ENCODE data around the gene PSMB9. TPM values are rescaled to one million over a fixed set of nuclear protein-coding genes. Genes with fewer than 3 reads are reported as not detected.
"Not testable (repeated sequence)": the region's sequence is repeated elsewhere in the genome, so short reads cannot be mapped to it uniquely, and the experiment has no call there.

Gene PSMB9
- 100 to 1,000 TPM; 296 to 302 TPM for total RNA-seq

GRCh38 chr6:32853541-32854375 lies at the start of gene PSMB9, which contains the start of gene TAP1:
PSMB9 (plus strand) TSS chr6:32854192; CDS start chr6:32854230, 38 bp downstream.
TAP1 (minus strand) TSS chr6:32853704; CDS start chr6:32853636, 68 bp downstream.
- Mint-ChIP-seq H3K4me3 (peak within 1 kb of the TSS; percentile 99), H3K27me3 (no peaks in the 10 kb centered on the region), H3K27ac (peak within 1 kb of the TSS; percentile 98), H3K4me1 (ENCODE audit: low read depth) (peaks cover 54% of the 10 kb centered on the region), H3K36me3 (peaks cover 82% of the 10 kb centered on the region), H3K9me3 (no peaks in the 10 kb centered on the region)
- ChIA-PET CTCF (interaction anchor here (0.7 to 19.8 kb wide), 16 partner anchors 11 to 134 kb away, joined by 3 to 917 read pairs (median 4); partner anchors contain the start of genes BRD2, HLA-DMA, PSMB8 and TAP2), POLR2A (interaction anchor here (0.6 to 7.6 kb wide), 11 partner anchors 12 to 1312 kb away, joined by 3 to 313 read pairs (median 4); partner anchors contain the start of genes ATF6B, BRD2, DDX39B and PSMB8)
- peak; percentile 97 for DNase-seq
- intact Hi-C loops (cut with micrococcal nuclease) = loop anchor here (1.0 to 10.0 kb wide), 6 partner anchors 9 to 1279 kb away; partner anchors contain the start of genes GPSM3, LTA, PBX2 and PSMB8

GRCh38 chr6:32805404-32805803 lies 48.6 kb upstream of the PSMB9 start:
- H3K27ac Mint-ChIP-seq; H3K4me3 Mint-ChIP-seq; intact Hi-C loops (cut with micrococcal nuclease); POLR2A ChIA-PET; DNase-seq; H3K4me1 Mint-ChIP-seq (ENCODE audit: low read depth); H3K9me3 Mint-ChIP-seq; H3K36me3 Mint-ChIP-seq; CTCF ChIA-PET: not testable (repeated sequence)
- peaks cover 47% of the 10 kb centered on the region for H3K27me3 Mint-ChIP-seq

DNA sequence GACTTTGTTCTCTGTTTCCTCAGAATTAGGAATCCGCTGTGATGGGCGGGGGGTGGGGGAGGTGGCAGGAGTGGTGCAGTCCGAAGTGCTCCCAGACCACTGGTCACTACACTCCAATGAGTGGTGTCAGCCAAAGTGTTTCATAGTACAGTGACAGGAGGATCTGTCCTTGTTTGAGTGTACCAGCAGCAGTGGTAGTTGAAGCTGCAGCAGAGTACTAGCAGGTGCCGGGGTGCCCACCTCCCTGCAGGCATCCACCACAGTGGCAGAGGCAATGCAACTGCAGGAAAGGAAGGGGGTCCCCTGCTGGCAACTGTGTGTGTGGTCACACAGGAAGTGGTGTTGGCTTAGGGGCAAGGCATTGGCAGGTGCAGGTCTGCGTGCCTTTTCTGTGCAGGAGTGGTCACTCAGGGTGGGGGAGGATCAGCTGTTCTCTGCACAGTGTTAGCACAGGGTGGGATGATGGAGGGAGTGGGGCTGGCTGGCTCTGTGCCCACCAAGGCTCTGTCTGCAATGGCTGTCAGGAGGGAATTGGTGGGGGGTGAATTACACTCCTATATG lies 46.9 kb upstream of the PSMB9 start:
- Mint-ChIP-seq H3K4me3 (no peak overlapping the region), H3K27me3 (peaks cover 42% of the 10 kb centered on the region), H3K27ac (no peak overlapping the region), H3K36me3 (no peaks in the 10 kb centered on the region), H3K9me3 (no peaks in the 10 kb centered on the region), H3K4me1 (ENCODE audit: low read depth) (no peaks in the 10 kb centered on the region)
- ChIA-PET POLR2A (no interaction called here), CTCF (interaction anchor here (0.6 to 0.9 kb wide), 2 partner anchors 61 to 127 kb away, joined by 3 to 5 read pairs; no protein-coding TSS in a partner anchor)
- intact Hi-C loops (cut with micrococcal nuclease) = no loop called here
- DNase-seq = no peak

GRCh38 chr6:32809171-32809570 lies 44.8 kb upstream of the PSMB9 start:
- CTCF ChIA-PET = interaction anchor here (0.6 to 2.4 kb wide), 5 partner anchors 23 to 109 kb away, joined by 3 to 8 read pairs (median 5); partner anchors contain the start of gene TAP2
- Mint-ChIP-seq H3K4me1 (ENCODE audit: low read depth) (no peaks in the 10 kb centered on the region), H3K9me3 (no peaks in the 10 kb centered on the region), H3K4me3 (no peak overlapping the region), H3K27me3 (peaks cover 27% of the 10 kb centered on the region), H3K27ac (no peak overlapping the region), H3K36me3 (no peaks in the 10 kb centered on the region)
- POLR2A ChIA-PET = no interaction called here
- intact Hi-C loops (cut with micrococcal nuclease) = no loop called here
- no peak for DNase-seq

- Mint-ChIP-seq H3K27me3 (peaks cover 1% of the 10 kb centered on the region), H3K27ac (no peak overlapping the region), H3K9me3 (no peaks in the 10 kb centered on the region), H3K4me1 (ENCODE audit: low read depth) (no peaks in the 10 kb centered on the region), H3K4me3 (no peak overlapping the region), H3K36me3 (no peaks in the 10 kb centered on the region)
- intact Hi-C loops (cut with micrococcal nuclease) = no loop called here
- DNase-seq = no peak
- CTCF ChIA-PET = interaction anchor here (2.0 to 3.5 kb wide), 3 partner anchors 24 to 400 kb away, joined by 7 to 16 read pairs (median 7); partner anchors contain the start of gene TAP2
- POLR2A ChIA-PET = no interaction called here
Observed at GRCh38 chr6:32814145-32814544, 39.8 kb upstream of the PSMB9 start.

DNA sequence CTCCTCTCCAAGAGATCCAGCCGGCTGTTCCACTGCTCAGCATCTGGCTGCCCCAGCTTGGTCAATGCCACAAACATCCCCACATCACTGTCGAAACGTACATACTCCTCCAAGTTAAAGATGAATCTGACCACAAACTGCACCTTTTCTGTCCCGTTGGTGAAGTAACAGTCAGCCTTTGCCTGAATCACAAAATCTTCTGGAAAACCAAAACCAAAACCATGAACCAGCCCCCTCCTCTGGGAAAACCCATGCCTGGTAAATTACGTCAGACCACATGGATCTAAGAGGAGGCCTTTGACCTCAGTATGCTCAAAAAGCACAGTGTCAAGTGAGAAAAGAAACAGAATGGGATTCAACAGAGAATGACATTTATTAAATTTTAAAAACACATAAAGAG lies 38.9 kb upstream of the PSMB9 start:
- intact Hi-C loops (cut with micrococcal nuclease) = no loop called here
- H3K36me3 Mint-ChIP-seq = no peaks in the 10 kb centered on the region
- POLR2A ChIA-PET = no interaction called here
- H3K27me3 Mint-ChIP-seq = peaks cover 1% of the 10 kb centered on the region
- no peaks in the 10 kb centered on the region for H3K4me1 Mint-ChIP-seq (ENCODE audit: low read depth)
- CTCF ChIA-PET = interaction anchor here (3.5 kb wide), 1 partner anchor 53 kb away, joined by 16 read pairs; no protein-coding TSS in a partner anchor
- DNase-seq = no peak
- no peak overlapping the region for H3K4me3 Mint-ChIP-seq
- H3K9me3 Mint-ChIP-seq = no peaks in the 10 kb centered on the region
- no peak overlapping the region for H3K27ac Mint-ChIP-seq

DNA sequence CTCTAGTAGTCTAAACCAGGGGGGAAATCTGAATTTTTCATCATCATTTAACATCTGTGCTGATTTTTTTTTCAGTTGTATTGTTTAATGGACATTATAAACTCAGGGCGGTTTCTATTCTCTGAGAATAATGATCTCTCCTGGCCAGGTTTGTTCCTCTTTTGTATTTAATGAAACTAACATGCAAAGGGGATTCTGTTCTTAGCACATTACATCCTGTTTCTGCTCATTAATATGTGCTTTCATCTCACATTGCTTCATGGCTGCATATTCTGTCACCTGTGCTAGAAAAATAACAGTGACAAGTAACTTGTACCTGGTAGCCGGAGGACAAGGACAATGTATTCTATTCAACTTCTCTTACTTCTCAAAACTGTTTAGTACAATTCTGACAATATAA lies 38.0 kb upstream of the PSMB9 start:
- Mint-ChIP-seq H3K36me3 (no peaks in the 10 kb centered on the region), H3K27me3 (no peaks in the 10 kb centered on the region), H3K27ac (no peak overlapping the region), H3K9me3 (no peaks in the 10 kb centered on the region), H3K4me1 (ENCODE audit: low read depth) (no peaks in the 10 kb centered on the region), H3K4me3 (no peak overlapping the region)
- no peak for DNase-seq
- intact Hi-C loops (cut with micrococcal nuclease) = no loop called here
- ChIA-PET POLR2A (no interaction called here), CTCF (no interaction called here)

- no peaks in the 10 kb centered on the region for H3K4me1 Mint-ChIP-seq (ENCODE audit: low read depth)
- no peak within 1 kb of the TSS for H3K4me3 Mint-ChIP-seq
- no peak for DNase-seq
- ChIA-PET POLR2A (no interaction called here), CTCF (interaction anchor here (0.6 kb wide), 1 partner anchor 132 kb away, joined by 3 read pairs; no protein-coding TSS in a partner anchor)
- H3K27me3 Mint-ChIP-seq = no peaks in the 10 kb centered on the region
- no peaks in the 10 kb centered on the region for H3K9me3 Mint-ChIP-seq
- intact Hi-C loops (cut with micrococcal nuclease) = no loop called here
- H3K36me3 Mint-ChIP-seq = no peaks in the 10 kb centered on the region
- H3K27ac Mint-ChIP-seq = no peak within 1 kb of the TSS
Observed at GRCh38 chr6:32816746-32817204, 37.2 kb upstream of the PSMB9 start, which contains the start of gene HLA-DOB. HLA-DOB (minus strand) TSS chr6:32817002; CDS start chr6:32816951, 51 bp downstream.

GRCh38 chr6:32818867-32819266 lies 35.1 kb upstream of the PSMB9 start:
- Mint-ChIP-seq H3K4me1 (ENCODE audit: low read depth) (no peaks in the 10 kb centered on the region), H3K27ac (no peak overlapping the region), H3K36me3 (no peaks in the 10 kb centered on the region), H3K27me3 (no peaks in the 10 kb centered on the region), H3K4me3 (no peak overlapping the region), H3K9me3 (no peaks in the 10 kb centered on the region)
- ChIA-PET POLR2A (no interaction called here), CTCF (interaction anchor here (0.9 to 2.1 kb wide), 2 partner anchors 19 to 49 kb away, joined by 3 to 11 read pairs; partner anchors contain the start of gene TAP2)
- no peak for DNase-seq
- intact Hi-C loops (cut with micrococcal nuclease) = no loop called here

DNA sequence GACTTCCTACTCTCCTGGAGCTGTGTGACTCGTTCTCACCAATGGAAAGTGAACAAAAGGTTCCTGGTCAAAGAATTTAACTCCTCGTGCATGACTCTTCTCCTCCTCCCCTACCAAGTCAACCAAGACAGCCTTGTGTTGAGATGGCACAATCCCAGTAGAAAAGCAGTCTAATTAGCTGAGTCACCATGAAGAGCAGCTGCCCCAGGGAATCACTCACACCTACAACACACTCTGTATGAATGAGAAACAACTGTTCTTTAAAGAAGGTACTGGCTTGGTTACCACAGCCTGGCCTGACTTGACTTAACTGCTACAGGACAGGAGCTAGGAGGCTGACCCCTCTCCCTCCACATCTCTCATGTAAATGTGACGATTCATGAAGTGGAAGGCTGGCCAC lies 34.3 kb upstream of the PSMB9 start:
- Mint-ChIP-seq H3K9me3 (no peaks in the 10 kb centered on the region), H3K27ac (no peak overlapping the region), H3K4me3 (no peak overlapping the region), H3K4me1 (ENCODE audit: low read depth) (no peaks in the 10 kb centered on the region), H3K36me3 (no peaks in the 10 kb centered on the region), H3K27me3 (no peaks in the 10 kb centered on the region)
- CTCF ChIA-PET = interaction anchor here (0.6 to 3.3 kb wide), 3 partner anchors 18 to 566 kb away, joined by 3 to 12 read pairs (median 11); partner anchors contain the start of gene TAP2
- POLR2A ChIA-PET = no interaction called here
- no peak for DNase-seq
- intact Hi-C loops (cut with micrococcal nuclease) = no loop called here

- H3K27me3 Mint-ChIP-seq = no peaks in the 10 kb centered on the region
- ChIA-PET POLR2A (interaction anchor here (0.9 kb wide), 1 partner anchor 31 kb away, joined by 3 read pairs; no protein-coding TSS in a partner anchor), CTCF (interaction anchor here (1.1 to 4.6 kb wide), 7 partner anchors 9 to 127 kb away, joined by 3 to 41 read pairs (median 5); partner anchors contain the start of genes HLA-DMA, PSMB9, TAP1 and TAP2)
- peaks cover 33% of the 10 kb centered on the region for H3K36me3 Mint-ChIP-seq
- no peaks in the 10 kb centered on the region for H3K9me3 Mint-ChIP-seq
- intact Hi-C loops (cut with micrococcal nuclease) = no loop called here
- no peak overlapping the region for H3K27ac Mint-ChIP-seq
- no peak overlapping the region for H3K4me3 Mint-ChIP-seq
- peaks cover 32% of the 10 kb centered on the region for H3K4me1 Mint-ChIP-seq (ENCODE audit: low read depth)
- no peak for DNase-seq
Observed at GRCh38 chr6:32825966-32826365, 28.0 kb upstream of the PSMB9 start.

DNA sequence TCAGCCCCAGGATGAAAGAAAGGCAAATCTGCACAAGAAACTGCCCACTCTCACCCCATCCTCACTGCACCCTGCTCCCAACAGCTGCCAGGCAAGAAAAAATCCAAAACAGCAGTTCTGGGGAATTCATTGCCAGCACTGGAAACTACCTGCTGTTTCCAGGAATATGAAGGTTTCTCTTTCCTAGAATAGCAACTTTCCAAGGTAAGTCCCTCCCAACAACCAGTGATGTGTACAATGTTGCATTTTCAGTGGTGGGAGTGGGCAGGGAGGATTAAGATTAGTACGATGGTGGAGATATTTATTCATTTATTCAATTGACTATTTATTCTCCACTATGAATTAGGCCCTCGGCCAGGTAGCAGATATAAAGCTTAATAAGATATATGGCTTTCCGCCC lies 27.0 kb upstream of the PSMB9 start:
- Mint-ChIP-seq H3K36me3 (peaks cover 43% of the 10 kb centered on the region), H3K4me3 (no peak overlapping the region), H3K27me3 (no peaks in the 10 kb centered on the region), H3K27ac (peak overlapping the region; percentile 56), H3K4me1 (ENCODE audit: low read depth) (peaks cover 32% of the 10 kb centered on the region), H3K9me3 (no peaks in the 10 kb centered on the region)
- no peak for DNase-seq
- CTCF ChIA-PET = interaction anchor here (1.4 to 4.6 kb wide), 7 partner anchors 11 to 157 kb away, joined by 3 to 41 read pairs (median 6); partner anchors contain the start of genes PSMB9, TAP1 and TAP2
- POLR2A ChIA-PET = interaction anchor here (0.9 to 2.6 kb wide), 5 partner anchors 11 to 30 kb away, joined by 3 to 11 read pairs (median 4); partner anchors contain the start of genes PSMB9, TAP1 and TAP2
- intact Hi-C loops (cut with micrococcal nuclease) = no loop called here

Measured in activated CD4-positive, alpha-beta memory T cell treated with anti-CD3 and anti-CD28 coated beads for 36 hours (primary cell).